HCT116 (cell line): ENCODE results near the gene ZNF507. TPM values are rescaled to one million over a fixed set of nuclear protein-coding genes. Genes with fewer than 3 reads are reported as not detected.

Experiments used
- ATAC-seq: fragments of 200-7000 bp; cut with Tn5 transposase; 2 replicates; pipeline ENCODE4 v1.9.1; 2020; ENCODE audit warnings: mild to moderate bottlenecking, moderate library complexity
- BruUV-seq: library from RNA; stranded (reverse); fragments of 400-500 nt; replicated peaks from 2 replicates; lab custom pipeline; 2021; lab: Mats Ljungman, UMichigan
- CTCF ChIA-PET: fragments of 300-600 bp; sonication (Branson Sonifier 250); formaldehyde crosslinking; loops from one replicate; lab custom pipeline; 2021; ENCODE audit warnings: antibody characterized with exemption; lab: Charles Lee
- POLR2A ChIA-PET: fragments of 300-600, 350-600 bp; sonication (Branson Sonifier 250); formaldehyde crosslinking; loops from one replicate; lab custom pipeline; 2021; ENCODE audit warnings: antibody characterized with exemption; lab: Charles Lee
- RAD21 ChIA-PET, 2 experiments: fragments of 300-600 bp; sonication (Branson Sonifier 250); formaldehyde crosslinking; loops; one replicate each; lab custom pipeline; 2023; ENCODE audit warnings: low total read pairs in 2 of 2; ENCODE audit not compliant: uncharacterized antibody in 2 of 2, unreplicated experiment in 2 of 2, low non-redundant PET in 1 of 2; lab: Charles Lee
- DNase-seq: peaks from one replicate; pipeline ENCODE4 v3.0.0-alpha.2; 2010; ENCODE audit warnings: low read depth, low spot score
- H2AFZ ChIP-seq: fragments of 200-600 bp; shearing (Covaris generic), sonication (generic); 2 replicates; pipeline ENCODE4 v1.6.1; 2017; ENCODE audit warnings: low read depth, mixed run types, mixed read lengths, antibody characterized with exemption, low read length; ENCODE audit not compliant: poor library complexity, severe bottlenecking
- H3K27ac ChIP-seq: 2 replicates; pipeline ENCODE4 v1.5.1; 2012; ENCODE audit warnings: low read depth, low read length
- H3K27me3 ChIP-seq: fragments of 200-600 bp; sonication (generic); 2 replicates; pipeline ENCODE4 v1.6.1; 2016; ENCODE audit warnings: mixed run types, low read length, mixed read lengths; ENCODE audit not compliant: insufficient read depth
- H3K36me3 ChIP-seq, 2 experiments: fragments of 200-500 bp in 1 of 2; fragments of 200-600 bp in 1 of 2; sonication (Bioruptor generic) in 1 of 2; sonication (generic) in 1 of 2; 2 replicates each; pipeline versions ENCODE4 v1.5.1 to v1.6.1; 2014 to 2016; ENCODE audit warnings: low read length in 2 of 2, inconsistent platforms in 1 of 2, mixed read lengths in 1 of 2, mixed run types in 1 of 2; ENCODE audit not compliant: insufficient read depth in 2 of 2, control insufficient read depth in 1 of 2
- H3K4me1 ChIP-seq, 2 experiments: fragments of 200-600 bp in 1 of 2; sonication (generic) in 1 of 2; 2 replicates each; pipeline versions ENCODE4 v1.5.1 to v1.6.1; 2012 to 2017; ENCODE audit warnings: low read length in 2 of 2, inconsistent platforms in 1 of 2, mild to moderate bottlenecking in 1 of 2, mixed read lengths in 1 of 2, mixed run types in 1 of 2, moderate library complexity in 1 of 2; ENCODE audit not compliant: insufficient read depth in 2 of 2, control insufficient read depth in 1 of 2
- H3K4me2 ChIP-seq: fragments of 200-600 bp; sonication (generic); 2 replicates; pipeline ENCODE4 v1.6.1; 2017; ENCODE audit warnings: mixed run types, low read length, mixed read lengths
- H3K4me3 ChIP-seq, 2 experiments: fragments of 200-600 bp in 1 of 2; sonication (generic) in 1 of 2; replicated peaks in 1 of 2; 2 replicates each; pipeline ENCODE4 v1.5.1; 2011 to 2016; ENCODE audit warnings: low read length in 2 of 2, control low read depth in 1 of 2, low read depth in 1 of 2, mild to moderate bottlenecking in 1 of 2, mixed read lengths in 1 of 2, mixed run types in 1 of 2
- H3K79me2 ChIP-seq: fragments of 200-600 bp; sonication (generic); 2 replicates; pipeline ENCODE4 v1.6.1; 2017; ENCODE audit warnings: mild to moderate bottlenecking, mixed run types, low read length, moderate library complexity, mixed read lengths; ENCODE audit not compliant: insufficient read depth
- H3K9ac ChIP-seq: fragments of 200-600 bp; sonication (generic); 2 replicates; pipeline ENCODE4 v1.6.1; 2016; ENCODE audit warnings: low read length, mixed read lengths
- H3K9me2 ChIP-seq: fragments of 200-600 bp; sonication (generic), shearing (Covaris generic); 2 replicates; pipeline ENCODE4 v1.6.1; 2017; ENCODE audit warnings: mixed run types, mild to moderate bottlenecking, moderate library complexity; ENCODE audit not compliant: insufficient read depth
- H3K9me3 ChIP-seq, 2 experiments: fragments of 200-500 bp in 1 of 2; fragments of 200-600 bp in 1 of 2; sonication (Bioruptor generic) in 1 of 2; sonication (generic) in 1 of 2; 2 replicates each; pipeline ENCODE4 v1.6.1; 2014 to 2017; ENCODE audit warnings: low read length in 2 of 2, mixed read lengths in 2 of 2, inconsistent platforms in 1 of 2, low read depth in 1 of 2, mild to moderate bottlenecking in 1 of 2, mixed run types in 1 of 2, moderate library complexity in 1 of 2; ENCODE audit not compliant: control insufficient read depth in 1 of 2, insufficient read depth in 1 of 2
- H4K20me1 ChIP-seq: fragments of 200-600 bp; sonication (generic), shearing (Covaris generic); 2 replicates; pipeline ENCODE4 v1.6.1; 2017; ENCODE audit warnings: mixed run types, mild to moderate bottlenecking, moderate library complexity; ENCODE audit not compliant: insufficient read depth
- ATF3 ChIP-seq: IDR thresholded peaks from 2 replicates; pipeline ENCODE4 v1.6.1; 2012
- EZH2 ChIP-seq: fragments of 200-600 bp; sonication (generic); IDR thresholded peaks from 2 replicates; pipeline ENCODE4 v1.6.1; 2017; ENCODE audit warnings: antibody characterized with exemption, mixed run types
- EZH2phosphoT487 ChIP-seq: fragments of 200-600 bp; IDR thresholded peaks from 2 replicates; pipeline ENCODE4 v1.6.1; 2018; ENCODE audit warnings: antibody characterized with exemption, borderline replicate concordance
- FOSL1 ChIP-seq: IDR thresholded peaks from 2 replicates; pipeline ENCODE4 v1.6.1; 2012; ENCODE audit warnings: low read depth
- MAX ChIP-seq: IDR thresholded peaks from 2 replicates; pipeline ENCODE4 v1.6.1; 2012
- POLR2A ChIP-seq: IDR thresholded peaks from 2 replicates; pipeline ENCODE4 v1.7.0; 2011; ENCODE audit warnings: borderline replicate concordance; ENCODE audit not compliant: insufficient read depth, insufficient read length; ENCODE audit errors: extremely low read depth
- YY1 ChIP-seq: IDR thresholded peaks from 2 replicates; pipeline ENCODE4 v1.6.1; 2011; ENCODE audit warnings: low read length, low read depth, moderate library complexity, mild to moderate bottlenecking; ENCODE audit not compliant: insufficient replicate concordance; ENCODE audit errors: extremely low read depth
- ZFX ChIP-seq: fragments of 450-650 bp; IDR thresholded peaks from 2 replicates; pipeline ENCODE4 v1.6.1; 2017
- intact Hi-C: fragments of 100-400 bp; cut with micrococcal nuclease; formaldehyde crosslinking; loops from 2 replicates; pipeline ENCODE4 v1.10.0; 2022
- total RNA-seq: library from RNA; stranded (reverse); gene quantifications from one replicate; pipeline ENCODE4 v1.2.1, GENCODE V29; 2021; ENCODE audit not compliant: unreplicated experiment

Gene ZNF507
- total RNA-seq, 1 experiment from 2014 or later: 27.4 TPM

- no peaks in the 10 kb centered on the region for H4K20me1 ChIP-seq
- no peak overlapping the region for H2AFZ ChIP-seq
- H3K27me3 ChIP-seq: no peaks in the 10 kb centered on the region
- H3K79me2 ChIP-seq: peaks cover 16% of the 10 kb centered on the region; the same call in 1 of the 2 replicates
- RAD21 ChIA-PET: no interaction called here
- TF ChIP-seq EZH2 (no peak), FOSL1 (no peak), MAX (no peak), POLR2A (peak; percentile 39), YY1 (no peak), EZH2phosphoT487 (no peak), ZFX (no peak), ATF3 (no peak)
- CTCF ChIA-PET: no interaction called here
- H3K4me2 ChIP-seq: no peak overlapping the region
- H3K9me3 ChIP-seq: no peaks in the 10 kb centered on the region
- no peak overlapping the region for H3K4me3 ChIP-seq
- H3K27ac ChIP-seq: no peak overlapping the region
- H3K4me1 ChIP-seq: peaks cover 7 to 16% of the 10 kb centered on the region in 2 experiments; a peak in 3 of 4 replicates
- no peaks in the 10 kb centered on the region for H3K36me3 ChIP-seq
- DNase-seq (no peak), ATAC-seq (no peak)
- POLR2A ChIA-PET: interaction anchor here (1.4 kb wide), 1 partner anchor 13 kb away, joined by 3 read pairs; no protein-coding TSS in a partner anchor
- no peaks in the 10 kb centered on the region for H3K9me2 ChIP-seq
- intact Hi-C loops: no loop called here
- BruUV-seq: no TSS peak
- H3K9ac ChIP-seq: no peak overlapping the region
These were observed 58.0 kb downstream of the ZNF507 start for GRCh38 chr19:32403291-32403995.
